ENCODE results near the gene ADAMTSL5.

GRCh38 chr19:1554968-1555367 lies 42.1 kb upstream of the ADAMTSL5 start:
- no peak for TF ChIP-seq CTCF (IDR thresholded peaks at IDR 0.05)
- TF ChIP-seq POLR2A (IDR thresholded peaks at IDR 0.05) = no peak

Data from esophagus squamous epithelium (tissue), 4 donors.